ENCODE results near the gene MACC1. TPM values are rescaled to one million over a fixed set of nuclear protein-coding genes. Genes with fewer than 3 reads are reported as not detected.

The MACC1 gene
- total RNA-seq (1 to 10 TPM in 1 of 2 donors, under 1 TPM in 1; 0.69 to 1.7 TPM), polyA plus RNA-seq (1 to 10 TPM in 1 of 2 donors, not detected in 1; 3.0 TPM)
- long read RNA-seq, donor 1, partial matches to known transcripts: 0 of 3 reads
- long read RNA-seq, donor 1, other reads (novel, unspliced or antisense): 3 of 3 reads
- long read RNA-seq, donor 2, partial matches to known transcripts: 0 of 1 reads
- long read RNA-seq, donor 2, other reads (novel, unspliced or antisense): 1 of 1 reads

DNA sequence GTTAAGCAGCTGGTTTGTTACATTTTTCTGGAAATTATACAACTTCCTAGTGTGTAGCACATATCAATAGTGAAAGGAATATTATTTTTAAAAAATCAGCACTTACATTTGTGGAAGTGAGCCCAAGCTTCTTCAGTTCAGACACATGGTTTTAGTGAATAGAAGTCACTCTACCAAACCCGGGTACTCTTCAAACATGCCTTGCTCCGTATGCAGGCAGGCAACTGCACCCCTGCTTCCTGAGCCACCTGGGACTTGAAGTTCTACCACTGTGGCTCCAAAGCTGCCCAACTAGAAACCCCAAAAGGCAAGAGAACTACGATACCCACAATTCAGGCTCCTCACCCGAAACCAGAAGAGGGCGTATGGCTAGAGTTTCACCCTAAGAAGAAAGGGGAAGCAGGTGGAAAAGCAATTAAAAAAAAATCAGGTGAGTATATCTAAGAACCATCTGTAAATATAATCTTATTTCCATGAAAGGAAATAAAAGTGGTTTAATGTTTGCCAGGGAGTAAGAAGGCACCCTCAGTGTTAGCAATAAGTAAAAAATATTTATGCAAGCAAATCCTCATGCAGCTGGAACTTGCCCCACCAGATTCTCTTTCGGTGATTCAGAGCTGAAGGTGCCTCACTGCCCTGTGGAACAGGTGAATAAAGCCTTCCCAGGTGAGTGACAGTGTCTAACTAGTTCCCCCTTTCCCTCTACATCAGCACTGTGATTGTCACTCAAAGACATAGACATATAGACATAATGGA, at the start of gene MACC1:
Gene MACC1 (minus strand): TSS at position 192 of the 756 bp plus-strand sequence. CDS start 55,522 bp downstream, outside the sequence.
- DNase-seq: peak in 1 of 2 donors; percentile 52
- Histone ChIP-seq H3K36me3 (ENCODE audit: control insufficient read depth in 1 of 2, insufficient read depth in 2 of 2, low read length in 1 of 2) (no peaks in the 10 kb centered on the region), H3K4me3 (ENCODE audit: low read length in 2 of 2) (no peak within 1 kb of the TSS), H3K27ac (ENCODE audit: low read depth in 1 of 2, low read length in 2 of 2) (no peak within 1 kb of the TSS), H3K4me1 (ENCODE audit: control insufficient read depth in 1 of 2, insufficient read depth in 2 of 2, low read length in 2 of 2) (no peaks in the 10 kb centered on the region), H3K9me3 (ENCODE audit: control insufficient read depth, low read length) (peaks cover 1% of the 10 kb centered on the region), H3K27me3 (ENCODE audit: control insufficient read depth in 1 of 2, insufficient read depth in 2 of 2, low read length in 1 of 2) (no peaks in the 10 kb centered on the region)
- no peak for ATAC-seq (ENCODE audit: low FRiP score)
- 32 to 41% methylated on average over 6 of the region's 6 CpGs for WGBS, 2 donors
- intact Hi-C loops (cut with DNase I): no loop called here

- Histone ChIP-seq H3K4me1 (ENCODE audit: control insufficient read depth in 1 of 2, insufficient read depth in 2 of 2, low read length in 2 of 2) (no peaks in the 10 kb centered on the region), H3K27ac (ENCODE audit: low read depth in 1 of 2, low read length in 2 of 2) (no peak overlapping the region), H3K9me3 (ENCODE audit: control insufficient read depth, low read length) (no peaks in the 10 kb centered on the region), H3K27me3 (ENCODE audit: control insufficient read depth in 1 of 2, insufficient read depth in 2 of 2, low read length in 1 of 2) (no peaks in the 10 kb centered on the region), H3K4me3 (ENCODE audit: low read length in 2 of 2) (no peak overlapping the region), H3K36me3 (ENCODE audit: control insufficient read depth in 1 of 2, insufficient read depth in 2 of 2, low read length in 1 of 2) (no peaks in the 10 kb centered on the region)
- 63% methylated on average over 2 of the region's 2 CpGs for WGBS, 2 donors
- no peak for ATAC-seq (ENCODE audit: low FRiP score)
- DNase-seq: no peak
- intact Hi-C loops (cut with DNase I): no loop called here
These were observed 47.4 kb upstream of the MACC1 start for GRCh38 chr7:20264623-20265022.

DNA sequence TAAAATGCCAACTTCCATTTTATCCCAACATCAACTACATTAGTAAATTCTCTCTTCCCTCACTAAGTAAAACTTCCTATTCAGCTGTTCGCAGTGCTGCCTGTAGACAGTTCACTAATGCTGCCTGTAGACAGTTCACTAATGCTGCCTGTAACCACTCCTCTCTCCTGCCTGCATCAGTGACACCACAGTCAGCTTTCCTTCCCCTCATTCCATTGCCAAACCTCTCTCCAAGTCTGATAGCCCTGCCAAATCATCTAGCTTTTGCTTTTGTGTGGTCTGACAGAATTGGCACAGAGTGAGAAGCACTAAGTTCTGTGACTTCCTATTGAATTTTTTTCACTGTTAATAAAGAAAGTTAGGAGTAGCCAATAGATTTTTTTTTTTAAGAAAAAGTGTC, 43.0 kb upstream of the MACC1 start:
- Histone ChIP-seq H3K4me1 (ENCODE audit: control insufficient read depth in 1 of 2, insufficient read depth in 2 of 2, low read length in 2 of 2) (no peaks in the 10 kb centered on the region), H3K4me3 (ENCODE audit: low read length in 2 of 2) (no peak overlapping the region), H3K27me3 (ENCODE audit: control insufficient read depth in 1 of 2, insufficient read depth in 2 of 2, low read length in 1 of 2) (no peaks in the 10 kb centered on the region), H3K9me3 (ENCODE audit: control insufficient read depth, low read length) (no peaks in the 10 kb centered on the region), H3K36me3 (ENCODE audit: control insufficient read depth in 1 of 2, insufficient read depth in 2 of 2, low read length in 1 of 2) (no peaks in the 10 kb centered on the region), H3K27ac (ENCODE audit: low read depth in 1 of 2, low read length in 2 of 2) (no peak overlapping the region)
- ATAC-seq (ENCODE audit: low FRiP score): peak; percentile 48
- 71 to 74% methylated on average over 1 of the region's 1 CpG for WGBS, 2 donors
- intact Hi-C loops (cut with DNase I): no loop called here
- DNase-seq: no peak

GRCh38 chr7:20257212-20257611, 40.0 kb upstream of the MACC1 start:
- Histone ChIP-seq H3K27me3 (ENCODE audit: control insufficient read depth in 1 of 2, insufficient read depth in 2 of 2, low read length in 1 of 2) (no peaks in the 10 kb centered on the region), H3K4me1 (ENCODE audit: control insufficient read depth in 1 of 2, insufficient read depth in 2 of 2, low read length in 2 of 2) (no peaks in the 10 kb centered on the region), H3K9me3 (ENCODE audit: control insufficient read depth, low read length) (no peaks in the 10 kb centered on the region), H3K4me3 (ENCODE audit: low read length in 2 of 2) (no peak overlapping the region), H3K36me3 (ENCODE audit: control insufficient read depth in 1 of 2, insufficient read depth in 2 of 2, low read length in 1 of 2) (no peaks in the 10 kb centered on the region), H3K27ac (ENCODE audit: low read depth in 1 of 2, low read length in 2 of 2) (no peak overlapping the region)
- ATAC-seq (ENCODE audit: low FRiP score) (no peak), DNase-seq (no peak)
- intact Hi-C loops (cut with DNase I): no loop called here

DNA sequence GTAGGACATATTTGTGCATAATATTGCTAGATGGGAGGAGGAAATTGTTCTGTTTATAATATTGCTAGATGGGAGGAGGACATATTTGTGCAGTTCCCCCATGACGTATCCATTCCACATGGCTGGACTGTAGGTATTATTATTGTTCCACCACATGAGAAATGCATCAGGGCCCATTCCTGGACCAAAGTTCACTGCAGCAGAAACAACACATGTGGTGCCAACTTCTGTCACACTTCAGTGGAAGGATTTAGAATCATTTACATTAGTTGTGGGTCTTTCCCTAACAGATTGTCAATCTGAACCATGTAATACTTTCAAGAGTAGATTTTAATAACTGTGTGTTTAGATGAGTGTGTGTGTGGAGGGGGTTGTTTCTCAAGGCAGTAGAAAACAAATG, 32.7 kb upstream of the MACC1 start:
- 50 to 55% methylated on average over 1 of the region's 1 CpG for WGBS, 2 donors
- intact Hi-C loops (cut with DNase I): no loop called here
- Histone ChIP-seq H3K36me3 (ENCODE audit: control insufficient read depth in 1 of 2, insufficient read depth in 2 of 2, low read length in 1 of 2) (no peaks in the 10 kb centered on the region), H3K27ac (ENCODE audit: low read depth in 1 of 2, low read length in 2 of 2) (no peak overlapping the region), H3K4me3 (ENCODE audit: low read length in 2 of 2) (no peak overlapping the region), H3K4me1 (ENCODE audit: control insufficient read depth in 1 of 2, insufficient read depth in 2 of 2, low read length in 2 of 2) (no peaks in the 10 kb centered on the region), H3K9me3 (ENCODE audit: control insufficient read depth, low read length) (no peaks in the 10 kb centered on the region), H3K27me3 (ENCODE audit: control insufficient read depth in 1 of 2, insufficient read depth in 2 of 2, low read length in 1 of 2) (no peaks in the 10 kb centered on the region)
- DNase-seq: no peak
- no peak for ATAC-seq (ENCODE audit: low FRiP score)

- DNase-seq (no peak), ATAC-seq (ENCODE audit: low FRiP score) (no peak)
- no peaks in the 10 kb centered on the region for H3K27me3 ChIP-seq (ENCODE audit: control insufficient read depth in 1 of 2, insufficient read depth in 2 of 2, low read length in 1 of 2)
- whole genome bisulfite sequencing, 2 donors: 69 to 73% methylated on average over 4 of the region's 4 CpGs
- H3K4me3 ChIP-seq (ENCODE audit: low read length in 2 of 2): no peak overlapping the region
- H3K9me3 ChIP-seq (ENCODE audit: control insufficient read depth, low read length): no peaks in the 10 kb centered on the region
- intact Hi-C loops (cut with DNase I): no loop called here
- no peaks in the 10 kb centered on the region for H3K4me1 ChIP-seq (ENCODE audit: control insufficient read depth in 1 of 2, insufficient read depth in 2 of 2, low read length in 2 of 2)
- H3K27ac ChIP-seq (ENCODE audit: low read depth in 1 of 2, low read length in 2 of 2): no peak overlapping the region
- H3K36me3 ChIP-seq (ENCODE audit: control insufficient read depth in 1 of 2, insufficient read depth in 2 of 2, low read length in 1 of 2): no peaks in the 10 kb centered on the region
These were observed 32.2 kb upstream of the MACC1 start for GRCh38 chr7:20249376-20249775.

DNA sequence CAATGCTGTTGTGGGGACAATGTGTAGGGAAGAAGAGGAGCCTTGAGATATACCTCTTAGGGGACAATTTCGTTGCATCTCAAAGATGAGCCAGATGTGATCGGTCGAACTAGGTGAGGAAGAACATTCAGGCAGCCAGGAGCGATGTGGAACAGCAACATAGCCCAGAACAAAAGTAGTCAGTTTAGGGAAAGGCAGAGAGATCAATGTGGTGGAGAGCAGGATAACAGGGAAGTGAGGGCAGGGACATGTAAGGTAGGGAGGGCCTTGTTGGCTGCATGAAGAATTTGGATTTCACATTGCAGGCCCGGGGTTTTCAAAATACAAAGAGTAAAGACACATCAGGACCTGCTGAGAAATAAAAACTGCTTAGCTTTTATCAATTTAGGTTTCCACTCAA, 29.1 kb upstream of the MACC1 start:
- Histone ChIP-seq H3K27ac (ENCODE audit: low read depth in 1 of 2, low read length in 2 of 2) (no peak overlapping the region), H3K9me3 (ENCODE audit: control insufficient read depth, low read length) (no peaks in the 10 kb centered on the region), H3K27me3 (ENCODE audit: control insufficient read depth in 1 of 2, insufficient read depth in 2 of 2, low read length in 1 of 2) (no peaks in the 10 kb centered on the region), H3K4me1 (ENCODE audit: control insufficient read depth in 1 of 2, insufficient read depth in 2 of 2, low read length in 2 of 2) (no peaks in the 10 kb centered on the region), H3K36me3 (ENCODE audit: control insufficient read depth in 1 of 2, insufficient read depth in 2 of 2, low read length in 1 of 2) (no peaks in the 10 kb centered on the region), H3K4me3 (ENCODE audit: low read length in 2 of 2) (no peak overlapping the region)
- DNase-seq (no peak), ATAC-seq (ENCODE audit: low FRiP score) (no peak)
- intact Hi-C loops (cut with DNase I): no loop called here
- 93 to 94% methylated on average over 5 of the region's 5 CpGs for WGBS, 2 donors

GRCh38 chr7:20244334-20245120, 27.3 kb upstream of the MACC1 start:
- ATAC-seq (ENCODE audit: low FRiP score) (peak; percentile 59), DNase-seq (no peak)
- Histone ChIP-seq H3K27ac (ENCODE audit: low read depth in 1 of 2, low read length in 2 of 2) (no peak overlapping the region), H3K27me3 (ENCODE audit: control insufficient read depth in 1 of 2, insufficient read depth in 2 of 2, low read length in 1 of 2) (no peaks in the 10 kb centered on the region), H3K36me3 (ENCODE audit: control insufficient read depth in 1 of 2, insufficient read depth in 2 of 2, low read length in 1 of 2) (no peaks in the 10 kb centered on the region), H3K9me3 (ENCODE audit: control insufficient read depth, low read length) (no peaks in the 10 kb centered on the region), H3K4me1 (ENCODE audit: control insufficient read depth in 1 of 2, insufficient read depth in 2 of 2, low read length in 2 of 2) (no peaks in the 10 kb centered on the region), H3K4me3 (ENCODE audit: low read length in 2 of 2) (no peak overlapping the region)
- WGBS, 2 donors: 45 to 50% methylated on average over 3 of the region's 3 CpGs
- intact Hi-C loops (cut with DNase I): no loop called here
